Left hindlimb (tissue), 1 donor: ENCODE data around the gene SDK2.
A peak's percentile ranks its signal among the peaks of the same experiment; 100 is the strongest.

Experiments
- DNase-seq: peaks from one replicate; pipeline ENCODE4 v3.0.0-alpha.2; 2018

Gene SDK2

DNA sequence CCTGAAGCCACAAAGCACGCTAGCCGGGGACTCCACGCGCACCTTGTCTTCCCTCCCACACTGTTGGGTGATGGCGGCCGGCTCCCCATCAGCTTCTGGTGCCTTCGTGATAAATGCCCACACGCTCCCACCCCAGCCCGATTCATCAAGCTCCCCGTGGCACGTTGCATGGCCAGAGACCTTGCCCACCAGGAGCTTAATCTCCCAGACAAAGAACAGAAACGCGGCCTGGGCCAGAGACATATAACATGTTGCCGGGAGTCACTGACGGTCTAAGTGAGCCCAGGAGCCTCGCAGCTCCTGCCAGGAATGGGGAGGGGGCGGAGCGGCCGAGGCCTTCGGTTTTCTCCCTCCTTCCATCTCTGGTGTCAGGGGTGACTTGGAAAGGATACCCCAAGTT lies 93.1 kb downstream of the SDK2 start:
- DNase-seq, result no peak

GRCh38 chr17:73550556-73550955 lies 93.7 kb downstream of the SDK2 start:
- no peak for DNase-seq

- DNase-seq, result no peak
These were observed 94.3 kb downstream of the SDK2 start for GRCh38 chr17:73549841-73550430.

DNA sequence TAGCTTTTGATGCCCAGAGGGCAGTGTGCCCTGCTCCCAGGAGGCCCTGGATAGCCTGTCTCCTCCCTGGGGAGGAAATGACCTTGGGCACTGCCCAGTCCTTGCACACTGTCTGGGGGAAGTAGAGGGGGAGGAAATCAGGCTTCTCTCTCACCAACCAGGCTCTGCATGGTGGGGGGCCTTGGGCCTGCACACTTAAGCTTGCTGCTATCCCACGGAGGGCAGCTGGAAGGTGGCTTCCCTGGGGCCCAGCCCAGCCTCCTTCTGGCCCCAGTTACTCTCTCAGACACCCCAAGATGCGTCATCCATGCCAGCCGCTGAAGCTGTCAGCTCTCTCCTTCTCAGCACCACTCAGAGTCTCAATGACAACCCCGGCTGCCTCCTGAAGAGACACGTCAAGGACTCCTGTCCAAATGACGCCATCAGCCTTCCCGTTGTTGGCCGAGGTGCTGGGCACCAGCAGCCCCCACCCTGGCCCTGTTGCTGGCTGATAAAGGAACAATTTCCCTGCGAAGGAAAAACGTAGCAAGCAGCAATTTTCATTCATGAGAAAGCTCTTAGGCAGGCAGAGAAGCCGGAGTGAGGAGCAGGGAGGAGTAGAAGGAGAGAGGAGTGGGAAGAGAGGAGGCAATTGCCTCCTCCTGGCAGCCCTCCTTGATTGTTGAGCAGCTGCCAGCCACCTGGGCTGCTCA lies 95.5 kb downstream of the SDK2 start:
- DNase-seq, result peak; percentile 19

- no peak for DNase-seq
These were observed 96.5 kb downstream of the SDK2 start for GRCh38 chr17:73547790-73548189.

DNA sequence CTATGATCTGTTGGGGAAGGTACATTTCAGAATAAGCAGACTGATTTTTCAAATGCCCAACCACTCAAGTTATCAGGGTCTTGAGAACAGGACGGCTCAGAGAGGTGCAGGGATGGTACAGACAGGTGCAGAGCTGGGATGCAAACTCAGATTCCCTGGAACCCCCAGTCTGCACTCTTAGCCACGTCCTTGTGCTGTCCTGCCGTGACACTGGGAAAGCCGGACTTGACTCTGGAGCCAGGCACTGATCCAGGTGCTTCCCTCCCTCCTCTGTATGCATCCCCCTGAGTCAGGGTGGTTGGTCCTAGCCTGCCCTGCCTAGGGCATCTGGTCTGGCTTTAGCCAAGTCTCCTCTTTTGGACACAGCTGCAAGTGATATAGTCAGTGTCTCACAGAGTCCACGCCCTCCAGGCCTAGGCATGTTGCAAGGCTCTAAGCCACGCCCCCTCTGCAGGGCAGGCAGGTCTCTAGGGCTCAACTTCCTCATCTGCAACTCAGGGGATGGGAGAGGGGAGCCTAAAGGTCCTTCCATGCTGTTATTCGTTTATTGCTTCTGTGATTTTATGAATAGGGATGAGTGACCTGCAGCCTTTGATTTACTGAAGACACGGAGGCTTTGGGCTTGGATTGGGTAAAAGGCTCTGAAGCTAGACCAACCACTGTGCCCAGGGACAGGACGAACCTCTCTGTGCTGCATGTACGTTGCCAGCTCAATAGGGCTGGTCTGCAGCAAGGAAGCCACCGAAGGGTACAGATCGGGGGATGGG lies 97.3 kb downstream of the SDK2 start:
- DNase-seq, result no peak

- DNase-seq, result no peak
These were observed 98.1 kb downstream of the SDK2 start for GRCh38 chr17:73546114-73546513.

- DNase-seq, result no peak
These were observed 98.9 kb downstream of the SDK2 start for GRCh38 chr17:73545109-73546032.

GRCh38 chr17:73544333-73544732 lies 99.9 kb downstream of the SDK2 start:
- DNase-seq, result no peak

- DNase-seq, result no peak
These were observed 101.9 kb downstream of the SDK2 start for GRCh38 chr17:73542323-73542722.

DNA sequence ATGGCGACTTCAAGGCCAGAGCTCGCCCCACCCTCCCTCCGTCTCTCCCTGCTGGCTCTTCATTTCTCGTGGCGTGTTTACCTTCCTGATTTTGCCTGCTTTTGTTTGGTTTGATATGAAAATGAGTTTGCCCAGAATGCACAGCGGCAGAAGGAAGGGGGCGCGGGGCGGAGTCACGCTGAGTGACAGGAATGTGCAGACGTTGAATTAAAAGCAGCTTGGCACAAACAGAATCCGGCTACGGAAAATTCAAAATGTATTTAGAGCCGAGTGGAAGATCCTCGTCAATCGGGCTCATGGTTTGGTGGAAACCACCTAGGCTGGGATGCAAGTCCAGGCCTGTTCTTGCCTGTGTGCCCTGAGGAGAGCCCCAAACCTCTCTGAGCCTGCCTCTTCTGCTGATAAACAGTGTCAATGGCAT lies 102.7 kb downstream of the SDK2 start:
- DNase-seq, result no peak

DNA sequence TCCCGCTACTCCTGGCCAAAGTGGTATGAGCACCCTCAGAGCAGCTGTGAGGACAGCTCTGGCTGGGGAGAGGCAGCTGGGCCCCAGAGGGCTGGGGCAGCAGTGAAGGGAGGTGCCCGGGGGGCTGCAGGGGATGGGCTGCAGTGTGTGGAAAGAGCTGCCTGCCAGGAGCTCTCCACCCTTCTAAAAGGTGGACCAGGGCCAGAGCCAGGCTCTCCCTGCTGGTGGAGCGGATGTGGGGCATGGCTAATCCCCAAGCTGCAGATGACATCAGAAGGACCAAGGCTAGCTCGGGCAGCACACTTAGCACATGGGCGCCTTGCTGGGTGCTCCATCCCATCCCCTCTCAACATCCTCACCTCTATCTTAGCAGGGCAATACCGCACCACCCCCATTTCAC lies 103.1 kb downstream of the SDK2 start:
- DNase-seq, result peak; percentile 53

GRCh38 chr17:73539166-73539565 lies 105.1 kb downstream of the SDK2 start:
- no peak for DNase-seq

DNA sequence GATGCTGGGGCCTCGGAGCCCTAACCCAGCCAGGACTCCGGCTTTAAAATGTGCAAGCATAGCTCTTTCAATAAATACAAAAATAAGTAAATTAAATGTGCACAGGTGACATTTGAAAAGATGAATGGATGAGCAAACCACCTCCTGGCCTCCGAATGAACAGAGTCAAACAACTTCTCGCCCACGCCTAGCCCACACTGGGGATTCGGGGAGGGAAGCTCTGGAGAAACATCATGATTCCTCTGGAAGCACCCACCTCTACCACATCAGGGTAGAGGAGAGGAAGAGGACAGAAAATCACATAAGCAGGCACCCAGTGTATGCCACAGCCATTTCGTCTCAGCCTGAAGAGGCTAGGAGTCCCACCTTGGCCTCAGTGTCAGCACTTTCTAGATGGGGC lies 105.8 kb downstream of the SDK2 start:
- no peak for DNase-seq

DNA sequence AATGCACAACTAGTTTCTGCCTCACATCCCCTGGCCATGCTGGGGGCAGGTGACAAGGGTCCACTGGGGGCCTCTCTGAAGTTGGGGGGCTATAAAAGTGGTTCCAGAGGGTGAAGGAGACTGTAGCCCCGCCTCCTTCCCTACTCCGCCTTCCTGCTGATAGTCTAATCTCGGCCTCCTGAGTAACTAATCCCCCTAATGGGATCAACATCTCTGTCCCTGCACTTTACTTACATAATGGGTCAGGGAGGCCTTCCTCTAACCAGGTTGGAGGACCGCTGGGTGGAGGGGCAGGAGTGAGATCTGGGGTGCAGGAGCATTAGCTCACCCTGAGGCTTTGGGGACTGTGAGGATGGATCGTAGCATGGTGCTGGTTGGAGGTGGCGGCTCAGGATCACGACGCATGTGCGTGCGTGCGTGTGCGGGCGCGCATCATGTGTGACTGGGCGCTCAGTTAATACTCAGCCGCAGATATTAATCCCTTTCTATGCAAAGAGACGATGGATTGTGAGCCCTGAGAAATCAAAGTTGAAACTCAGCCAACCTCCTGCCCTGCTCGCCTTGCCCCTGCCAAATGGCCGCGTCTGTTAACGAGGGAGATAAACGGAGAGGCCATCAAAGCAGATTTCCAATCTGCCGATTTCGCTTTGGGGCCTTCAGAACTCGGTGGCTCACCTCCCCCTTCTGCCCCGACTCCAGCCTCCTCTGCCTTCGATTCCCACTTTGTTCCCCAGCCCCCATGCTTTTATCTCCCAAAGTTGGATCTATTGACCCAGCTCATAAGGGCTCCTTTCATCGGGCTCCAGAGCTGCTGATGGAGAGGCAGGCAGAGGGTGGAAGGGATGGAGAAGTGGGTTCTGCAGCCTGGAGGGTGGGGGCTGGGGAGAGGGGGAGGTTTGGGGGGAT lies 107.3 kb downstream of the SDK2 start:
- DNase-seq, result no peak

DNA sequence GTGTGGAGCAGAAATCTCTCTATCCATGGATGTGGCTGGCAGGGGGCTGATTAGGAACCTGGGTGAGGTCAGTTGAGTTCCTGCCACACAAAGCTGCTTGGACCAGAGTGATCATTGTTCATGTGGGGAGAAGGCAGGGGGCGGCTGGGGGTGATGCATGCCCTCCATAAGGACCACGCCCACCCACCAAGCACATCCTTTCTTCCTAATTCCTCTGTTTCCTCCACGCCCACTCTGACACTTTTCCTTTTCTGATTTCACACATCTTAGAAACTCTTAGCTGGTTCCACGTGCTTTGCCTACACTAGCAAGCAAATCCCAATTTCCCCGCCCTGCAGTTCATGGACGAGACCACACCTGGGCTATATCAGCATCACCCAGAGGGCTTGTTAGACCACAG lies 108.5 kb downstream of the SDK2 start:
- no peak for DNase-seq

DNA sequence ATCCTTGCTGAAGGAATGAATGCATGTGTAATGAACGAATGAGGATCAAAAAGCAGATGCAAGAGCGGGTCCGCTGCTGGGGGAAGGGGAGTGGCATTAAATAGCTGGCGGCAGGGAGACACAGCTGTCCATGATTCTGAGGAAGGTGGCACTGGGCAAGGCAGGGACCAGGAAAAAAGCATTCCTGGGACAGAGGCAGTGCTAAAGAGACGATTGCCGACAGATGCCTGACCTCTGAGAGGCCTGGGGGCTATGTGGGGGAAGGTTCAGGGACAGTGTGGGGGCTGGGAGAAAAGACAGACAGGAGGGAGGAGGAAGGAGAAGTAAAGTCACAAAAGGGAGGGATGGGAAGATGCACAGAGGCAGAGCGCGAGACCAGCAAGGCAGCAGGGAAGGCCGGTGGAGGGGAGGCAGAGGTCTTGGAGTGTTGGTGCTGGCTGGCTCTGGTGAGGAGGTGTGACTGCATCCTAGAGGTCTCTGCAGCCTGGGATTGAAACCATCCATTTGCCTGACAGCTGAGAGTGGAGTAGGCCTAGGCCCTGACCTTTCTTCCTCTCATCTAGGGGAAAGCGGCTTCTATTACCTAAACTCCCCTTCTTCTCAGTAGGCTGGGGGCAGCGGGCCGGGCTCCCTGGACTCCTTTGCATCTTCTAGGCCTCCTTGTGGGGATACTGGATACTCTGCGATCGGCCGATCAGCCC lies 109.9 kb downstream of the SDK2 start:
- DNase-seq, result no peak

DNA sequence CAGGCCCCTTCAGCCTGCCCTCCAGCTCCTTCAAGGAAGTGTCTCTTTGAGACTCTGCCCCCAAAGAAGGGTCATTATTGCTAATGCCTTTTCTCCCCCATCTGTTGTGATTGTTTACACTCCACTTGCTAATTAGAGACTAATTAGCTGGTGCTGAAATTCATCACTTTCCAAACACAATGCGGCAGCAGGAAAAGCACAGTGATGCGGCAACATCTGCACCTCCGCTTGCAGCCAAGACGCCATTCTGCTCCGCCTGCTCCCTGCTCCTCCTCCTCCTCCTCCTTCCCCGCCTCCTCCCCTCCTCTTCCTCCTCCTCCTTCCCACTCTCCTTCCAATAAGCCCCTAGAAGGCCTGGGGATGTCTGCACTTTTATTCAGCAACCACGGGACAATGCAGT lies 110.5 kb downstream of the SDK2 start:
- no peak for DNase-seq

DNA sequence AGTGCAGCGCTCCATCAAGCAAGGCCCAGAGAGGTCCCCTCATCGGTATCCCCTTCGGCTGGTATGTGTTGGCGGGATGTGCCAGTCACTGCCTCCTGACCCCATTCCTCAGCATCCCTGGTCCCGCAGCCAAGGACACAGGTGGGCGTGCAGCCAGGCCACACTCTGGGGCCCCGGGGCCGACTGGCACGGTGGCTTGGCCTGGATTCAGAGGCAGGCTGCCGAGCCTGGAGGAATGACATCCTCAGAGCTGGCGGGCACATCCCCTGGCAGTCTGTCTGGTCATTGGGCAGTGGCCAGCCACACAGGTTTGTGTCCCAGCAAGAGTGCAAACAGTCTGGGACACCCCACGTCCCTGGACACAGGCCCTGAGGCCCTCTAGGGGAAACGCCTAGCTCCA lies 111.1 kb downstream of the SDK2 start:
- peak; percentile 55 for DNase-seq

GRCh38 chr17:73532421-73532901 lies 111.8 kb downstream of the SDK2 start:
- no peak for DNase-seq

DNA sequence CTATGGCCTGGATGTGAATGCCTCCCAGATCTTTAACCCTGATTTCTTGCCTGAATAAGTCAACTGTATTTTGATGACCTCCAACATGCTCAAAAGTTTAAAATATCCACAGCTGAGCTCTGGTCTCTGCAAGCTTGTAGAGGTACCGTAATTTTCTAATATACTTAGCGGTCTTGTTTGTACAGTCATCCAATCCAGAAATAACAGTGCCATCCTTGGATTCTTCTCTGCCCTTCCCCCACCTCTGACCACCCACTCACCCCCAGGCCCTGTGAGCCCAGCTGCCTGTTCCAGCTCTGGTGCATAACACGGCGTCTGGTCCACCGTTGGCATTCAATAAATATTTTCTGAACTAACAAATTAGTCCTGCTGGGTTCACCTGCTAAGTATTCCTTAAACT lies 113.1 kb downstream of the SDK2 start:
- no peak for DNase-seq
